GM23338 (cell line): ENCODE data around the gene PHOSPHO1. TPM values are rescaled to one million over a fixed set of nuclear protein-coding genes. Genes with fewer than 3 reads are reported as not detected.
"Not testable (repeated sequence)": the region's sequence is repeated elsewhere in the genome, so short reads cannot be mapped to it uniquely, and the experiment has no call there.

Source experiments
- ATAC-seq: fragments of 200-7000 bp; cut with Tn5 transposase; 3 replicates; pipeline ENCODE4 v1.9.1; 2020
- DNase-seq: peaks from one replicate; pipeline ENCODE4 v3.0.0-alpha.2; 2015; ENCODE audit warnings: low spot score
- H2AFZ ChIP-seq: fragments of 200-600 bp; sonication (generic); 2 replicates; pipeline ENCODE4 v1.8.0; 2016; ENCODE audit warnings: antibody characterized with exemption, mild to moderate bottlenecking, moderate library complexity
- H3F3A ChIP-seq: fragments of 200-600 bp; sonication (generic); replicated peaks from 2 replicates; pipeline ENCODE4 v1.8.0; 2017; ENCODE audit warnings: antibody characterized with exemption, mixed run types, low read depth
- H3K27ac ChIP-seq: fragments of 200-600 bp; sonication (generic); 2 replicates; pipeline ENCODE4 v1.6.1; 2016; ENCODE audit warnings: low read depth
- H3K27me3 ChIP-seq: fragments of 200-600 bp; sonication (generic); 2 replicates; pipeline ENCODE4 v1.8.0; 2016; ENCODE audit warnings: mild to moderate bottlenecking, mixed run types, moderate library complexity; ENCODE audit not compliant: insufficient read depth
- H3K36me3 ChIP-seq: fragments of 200-600 bp; sonication (generic); 2 replicates; pipeline ENCODE4 v1.8.0; 2016; ENCODE audit warnings: mild to moderate bottlenecking; ENCODE audit not compliant: insufficient read depth
- H3K4me1 ChIP-seq: fragments of 200-600 bp; sonication (generic); 2 replicates; pipeline ENCODE4 v1.8.0; 2016; ENCODE audit warnings: mild to moderate bottlenecking, moderate library complexity; ENCODE audit not compliant: insufficient read depth
- H3K4me2 ChIP-seq: fragments of 200-600 bp; sonication (generic); 2 replicates; pipeline ENCODE4 v1.7.1; 2017; ENCODE audit warnings: mixed run types
- H3K4me3 ChIP-seq: fragments of 200-600 bp; sonication (generic); 2 replicates; pipeline ENCODE4 v1.6.1; 2016; ENCODE audit warnings: mixed run types
- H3K79me2 ChIP-seq: fragments of 200-600 bp; sonication (generic); replicated peaks from 2 replicates; pipeline ENCODE4 v1.8.0; 2017; ENCODE audit warnings: mild to moderate bottlenecking; ENCODE audit not compliant: insufficient read depth
- H3K9me2 ChIP-seq: fragments of 200-600 bp; sonication (generic); 2 replicates; pipeline ENCODE4 v1.8.0; 2017; ENCODE audit not compliant: insufficient read depth
- H4K20me1 ChIP-seq: fragments of 200-600 bp; sonication (generic); replicated peaks from 2 replicates; pipeline ENCODE4 v1.8.0; 2017; ENCODE audit warnings: mild to moderate bottlenecking; ENCODE audit not compliant: insufficient read depth
- H3K27ac Mint-ChIP-seq: 2 replicates; pipeline ENCODE4 v1.8.0; 2020; ENCODE audit warnings: inconsistent platforms, mild to moderate bottlenecking, moderate library complexity, mixed read lengths
- H3K27me3 Mint-ChIP-seq: 3 replicates; pipeline ENCODE4 v1.8.0; 2022; ENCODE audit warnings: low read depth, mild to moderate bottlenecking, moderate library complexity, mixed read lengths, inconsistent platforms; ENCODE audit not compliant: insufficient read depth, poor library complexity
- H3K36me3 Mint-ChIP-seq: 3 replicates; pipeline ENCODE4 v1.8.0; 2021; ENCODE audit warnings: low read depth, mild to moderate bottlenecking, inconsistent platforms, moderate library complexity, mixed read lengths
- H3K4me1 Mint-ChIP-seq: 3 replicates; pipeline ENCODE4 v1.8.0; 2020; ENCODE audit warnings: mild to moderate bottlenecking, inconsistent platforms, mixed read lengths
- H3K4me3 Mint-ChIP-seq: 3 replicates; pipeline ENCODE4 v1.8.0; 2021; ENCODE audit warnings: moderate library complexity, mild to moderate bottlenecking, inconsistent platforms, mixed read lengths
- H3K9me3 Mint-ChIP-seq: 3 replicates; pipeline ENCODE4 v1.8.0; 2020; ENCODE audit warnings: moderate library complexity, mild to moderate bottlenecking, inconsistent platforms, mixed read lengths
- EZH2 ChIP-seq: fragments of 200-600 bp; sonication (generic); IDR thresholded peaks from one replicate; pipeline ENCODE4 v1.8.0; 2017; ENCODE audit warnings: antibody characterized with exemption, mild to moderate bottlenecking, low read depth; ENCODE audit not compliant: unreplicated experiment
- EZH2phosphoT487 ChIP-seq: fragments of 200-600 bp; sonication (generic); IDR thresholded peaks from one replicate; pipeline ENCODE4 v1.8.1; 2018; ENCODE audit warnings: antibody characterized with exemption; ENCODE audit not compliant: unreplicated experiment
- ZNF114 ChIP-seq: fragments of 250-450 bp; sonication (Bioruptor Pico); IDR thresholded peaks from 2 replicates; pipeline ENCODE4 v1.5.0; 2020; ENCODE audit warnings: mild to moderate bottlenecking, moderate library complexity
- ZNF331 ChIP-seq: fragments of 250-450 bp; sonication (Bioruptor Pico); IDR thresholded peaks from 2 replicates; pipeline ENCODE4 v1.5.0; 2020; ENCODE audit warnings: low read depth, mild to moderate bottlenecking, moderate library complexity
- polyA plus RNA-seq: library from polyadenylated mRNA; unstranded; fragments of >200 nt; fragmentation: Nextera tagmentation; extraction: Ambion mirVana; gene quantifications from 2 replicates; pipeline ENCODE4 v1.2.1, GENCODE V29; 2016
- total RNA-seq: library from RNA; depleted of rRNA; stranded (reverse); fragments of >200 nt; shearing (Covaris generic); gene quantifications from 2 replicates; pipeline ENCODE4 v1.2.3, GENCODE V29; 2014
- TF ChIP-seq, protein P1 (sequence below): IDR thresholded peaks from 2 replicates; pipeline ENCODE4 v1.6.1; 2016; ENCODE audit warnings: antibody characterized with exemption
- TF ChIP-seq, protein P2 (sequence below): fragments of 250-450 bp; sonication (Bioruptor Pico); IDR thresholded peaks from 2 replicates; pipeline ENCODE4 v1.5.0; 2020; ENCODE audit warnings: mild to moderate bottlenecking, moderate library complexity
- TF ChIP-seq, protein P3 (sequence below), 2 experiments: fragments of 200-600 bp in 1 of 2; sonication (generic) in 1 of 2; conservative IDR thresholded peaks; 2 replicates each; pipeline versions ENCODE4 v1.5.1 to v1.6.1; 2016 to 2017; ENCODE audit warnings: antibody characterized with exemption in 2 of 2, low read depth in 2 of 2, mild to moderate bottlenecking in 2 of 2, moderate library complexity in 1 of 2

PHOSPHO1 gene
- total and polyA plus RNA-seq, 2 experiments from 2014 or later, result 0.71 to 2.2 TPM

DNA sequence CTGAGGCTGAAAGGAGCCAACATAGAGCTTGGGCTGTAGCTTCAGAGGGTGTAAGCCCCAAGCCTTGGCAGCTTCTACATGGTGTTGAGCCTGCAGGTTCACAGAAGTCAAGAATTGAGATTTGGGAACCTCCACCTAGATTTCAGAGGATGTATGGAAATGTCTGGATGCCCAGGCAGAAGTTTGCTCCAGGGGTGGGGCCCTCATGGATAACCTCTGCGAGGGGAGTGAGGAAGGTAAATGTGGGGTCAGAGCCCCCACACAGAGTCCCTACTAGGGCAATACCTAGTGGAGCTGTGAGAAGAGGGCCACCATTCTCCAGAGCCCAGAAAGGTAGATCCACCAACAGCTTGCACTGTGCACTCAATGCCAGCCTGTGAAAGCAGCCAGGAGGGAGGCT, 45.2 kb downstream of the PHOSPHO1 start:
- not testable (repeated sequence) for H3K4me3 Mint-ChIP-seq, H3K4me1 ChIP-seq, H3K27me3 ChIP-seq, H3K4me3 ChIP-seq, H3K36me3 ChIP-seq, H3F3A ChIP-seq, H4K20me1 ChIP-seq, H3K4me2 ChIP-seq, ATAC-seq, H3K9me2 ChIP-seq, H3K27ac Mint-ChIP-seq, H3K27me3 Mint-ChIP-seq, DNase-seq, H2AFZ ChIP-seq, H3K27ac ChIP-seq, H3K79me2 ChIP-seq, H3K4me1 Mint-ChIP-seq
- Mint-ChIP-seq H3K9me3 (peaks cover 41% of the 10 kb centered on the region), H3K36me3 (peaks cover 20% of the 10 kb centered on the region)

DNA sequence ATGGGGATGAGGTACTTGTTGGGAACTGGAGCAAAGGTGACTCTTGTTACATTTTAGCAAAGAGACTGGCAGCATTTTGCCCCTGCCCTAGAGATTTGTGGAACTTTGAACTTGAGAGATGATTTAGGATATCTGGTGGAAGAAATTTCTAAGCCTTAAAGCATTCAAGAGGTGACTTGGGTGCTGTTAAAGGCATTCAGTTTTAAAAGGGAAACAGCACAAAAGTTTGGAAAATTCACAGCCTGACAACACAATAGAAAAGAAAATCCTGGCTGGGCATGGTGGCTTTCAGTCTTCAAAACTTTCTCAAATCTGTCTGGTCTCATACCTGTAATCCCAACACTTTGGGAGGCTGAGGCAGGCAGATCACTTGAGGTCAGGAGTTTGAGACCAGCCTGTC, 46.1 kb downstream of the PHOSPHO1 start:
- H4K20me1 ChIP-seq, H3K4me3 ChIP-seq, H3K4me1 ChIP-seq, H3K27ac Mint-ChIP-seq, H3K27ac ChIP-seq, H3F3A ChIP-seq, H3K36me3 ChIP-seq, H2AFZ ChIP-seq, H3K9me2 ChIP-seq, H3K27me3 ChIP-seq, H3K79me2 ChIP-seq, H3K4me2 ChIP-seq, DNase-seq, H3K27me3 Mint-ChIP-seq, ATAC-seq, H3K4me1 Mint-ChIP-seq, H3K4me3 Mint-ChIP-seq: not testable (repeated sequence)
- peaks cover 20% of the 10 kb centered on the region for H3K36me3 Mint-ChIP-seq
- H3K9me3 Mint-ChIP-seq, result peaks cover 44% of the 10 kb centered on the region

DNA sequence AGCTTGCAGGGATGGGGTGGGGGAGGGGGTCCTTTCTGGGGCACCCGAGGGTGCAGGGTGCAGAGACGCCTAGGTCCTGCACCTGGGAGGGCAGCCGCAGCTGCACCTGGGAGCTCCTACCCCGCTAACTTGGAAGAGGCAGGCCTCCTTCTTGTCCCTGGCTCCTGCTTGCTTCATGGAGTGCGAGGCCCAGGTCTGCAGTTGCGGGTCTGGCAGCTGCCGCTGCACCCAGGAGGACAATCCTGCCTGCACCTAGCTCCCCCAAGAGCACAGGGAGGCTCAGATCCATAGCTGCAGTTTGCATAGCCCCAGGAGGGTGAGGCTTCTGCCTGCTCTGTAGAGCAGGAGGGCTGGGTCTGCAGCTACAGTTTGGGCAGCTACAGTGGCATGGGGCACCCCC, 46.8 kb downstream of the PHOSPHO1 start:
- no peaks in the 10 kb centered on the region for H3K27me3 Mint-ChIP-seq
- no peak overlapping the region for H3K4me3 ChIP-seq
- H3K4me2 ChIP-seq, result no peak overlapping the region

More for the DNA sequence above, 46.8 kb downstream of the PHOSPHO1 start:
- H3K36me3 Mint-ChIP-seq, result peaks cover 20% of the 10 kb centered on the region
- no peak overlapping the region for H2AFZ ChIP-seq
- H3K9me3 Mint-ChIP-seq, result peaks cover 44% of the 10 kb centered on the region
- H3K4me3 Mint-ChIP-seq, result no peak overlapping the region
- H3K27me3 ChIP-seq, result no peaks in the 10 kb centered on the region
- H3K79me2 ChIP-seq, result no peaks in the 10 kb centered on the region
- no peak overlapping the region for H3K27ac ChIP-seq
- H3K4me1 Mint-ChIP-seq, result no peaks in the 10 kb centered on the region
- no peaks in the 10 kb centered on the region for H3F3A ChIP-seq
- ATAC-seq, result no peak
- no peaks in the 10 kb centered on the region for H4K20me1 ChIP-seq
- 0 out of 2 replicates have a peak, but pooled peaks cover 3% of the 10 kb centered on the region for H3K36me3 ChIP-seq
- no peak overlapping the region for H3K27ac Mint-ChIP-seq
- no peak for DNase-seq
- H3K9me2 ChIP-seq, result no peaks in the 10 kb centered on the region
- no peaks in the 10 kb centered on the region for H3K4me1 ChIP-seq
- TF ChIP-seq ZNF114 (no peak), EZH2 (no peak), EZH2phosphoT487 (no peak), ZNF331 (CRISPR knock-in tag) (no peak)
- TF ChIP-seq, protein P1, sequence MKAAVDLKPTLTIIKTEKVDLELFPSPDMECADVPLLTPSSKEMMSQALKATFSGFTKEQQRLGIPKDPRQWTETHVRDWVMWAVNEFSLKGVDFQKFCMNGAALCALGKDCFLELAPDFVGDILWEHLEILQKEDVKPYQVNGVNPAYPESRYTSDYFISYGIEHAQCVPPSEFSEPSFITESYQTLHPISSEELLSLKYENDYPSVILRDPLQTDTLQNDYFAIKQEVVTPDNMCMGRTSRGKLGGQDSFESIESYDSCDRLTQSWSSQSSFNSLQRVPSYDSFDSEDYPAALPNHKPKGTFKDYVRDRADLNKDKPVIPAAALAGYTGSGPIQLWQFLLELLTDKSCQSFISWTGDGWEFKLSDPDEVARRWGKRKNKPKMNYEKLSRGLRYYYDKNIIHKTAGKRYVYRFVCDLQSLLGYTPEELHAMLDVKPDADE, result no peak
- TF ChIP-seq, protein P2, sequence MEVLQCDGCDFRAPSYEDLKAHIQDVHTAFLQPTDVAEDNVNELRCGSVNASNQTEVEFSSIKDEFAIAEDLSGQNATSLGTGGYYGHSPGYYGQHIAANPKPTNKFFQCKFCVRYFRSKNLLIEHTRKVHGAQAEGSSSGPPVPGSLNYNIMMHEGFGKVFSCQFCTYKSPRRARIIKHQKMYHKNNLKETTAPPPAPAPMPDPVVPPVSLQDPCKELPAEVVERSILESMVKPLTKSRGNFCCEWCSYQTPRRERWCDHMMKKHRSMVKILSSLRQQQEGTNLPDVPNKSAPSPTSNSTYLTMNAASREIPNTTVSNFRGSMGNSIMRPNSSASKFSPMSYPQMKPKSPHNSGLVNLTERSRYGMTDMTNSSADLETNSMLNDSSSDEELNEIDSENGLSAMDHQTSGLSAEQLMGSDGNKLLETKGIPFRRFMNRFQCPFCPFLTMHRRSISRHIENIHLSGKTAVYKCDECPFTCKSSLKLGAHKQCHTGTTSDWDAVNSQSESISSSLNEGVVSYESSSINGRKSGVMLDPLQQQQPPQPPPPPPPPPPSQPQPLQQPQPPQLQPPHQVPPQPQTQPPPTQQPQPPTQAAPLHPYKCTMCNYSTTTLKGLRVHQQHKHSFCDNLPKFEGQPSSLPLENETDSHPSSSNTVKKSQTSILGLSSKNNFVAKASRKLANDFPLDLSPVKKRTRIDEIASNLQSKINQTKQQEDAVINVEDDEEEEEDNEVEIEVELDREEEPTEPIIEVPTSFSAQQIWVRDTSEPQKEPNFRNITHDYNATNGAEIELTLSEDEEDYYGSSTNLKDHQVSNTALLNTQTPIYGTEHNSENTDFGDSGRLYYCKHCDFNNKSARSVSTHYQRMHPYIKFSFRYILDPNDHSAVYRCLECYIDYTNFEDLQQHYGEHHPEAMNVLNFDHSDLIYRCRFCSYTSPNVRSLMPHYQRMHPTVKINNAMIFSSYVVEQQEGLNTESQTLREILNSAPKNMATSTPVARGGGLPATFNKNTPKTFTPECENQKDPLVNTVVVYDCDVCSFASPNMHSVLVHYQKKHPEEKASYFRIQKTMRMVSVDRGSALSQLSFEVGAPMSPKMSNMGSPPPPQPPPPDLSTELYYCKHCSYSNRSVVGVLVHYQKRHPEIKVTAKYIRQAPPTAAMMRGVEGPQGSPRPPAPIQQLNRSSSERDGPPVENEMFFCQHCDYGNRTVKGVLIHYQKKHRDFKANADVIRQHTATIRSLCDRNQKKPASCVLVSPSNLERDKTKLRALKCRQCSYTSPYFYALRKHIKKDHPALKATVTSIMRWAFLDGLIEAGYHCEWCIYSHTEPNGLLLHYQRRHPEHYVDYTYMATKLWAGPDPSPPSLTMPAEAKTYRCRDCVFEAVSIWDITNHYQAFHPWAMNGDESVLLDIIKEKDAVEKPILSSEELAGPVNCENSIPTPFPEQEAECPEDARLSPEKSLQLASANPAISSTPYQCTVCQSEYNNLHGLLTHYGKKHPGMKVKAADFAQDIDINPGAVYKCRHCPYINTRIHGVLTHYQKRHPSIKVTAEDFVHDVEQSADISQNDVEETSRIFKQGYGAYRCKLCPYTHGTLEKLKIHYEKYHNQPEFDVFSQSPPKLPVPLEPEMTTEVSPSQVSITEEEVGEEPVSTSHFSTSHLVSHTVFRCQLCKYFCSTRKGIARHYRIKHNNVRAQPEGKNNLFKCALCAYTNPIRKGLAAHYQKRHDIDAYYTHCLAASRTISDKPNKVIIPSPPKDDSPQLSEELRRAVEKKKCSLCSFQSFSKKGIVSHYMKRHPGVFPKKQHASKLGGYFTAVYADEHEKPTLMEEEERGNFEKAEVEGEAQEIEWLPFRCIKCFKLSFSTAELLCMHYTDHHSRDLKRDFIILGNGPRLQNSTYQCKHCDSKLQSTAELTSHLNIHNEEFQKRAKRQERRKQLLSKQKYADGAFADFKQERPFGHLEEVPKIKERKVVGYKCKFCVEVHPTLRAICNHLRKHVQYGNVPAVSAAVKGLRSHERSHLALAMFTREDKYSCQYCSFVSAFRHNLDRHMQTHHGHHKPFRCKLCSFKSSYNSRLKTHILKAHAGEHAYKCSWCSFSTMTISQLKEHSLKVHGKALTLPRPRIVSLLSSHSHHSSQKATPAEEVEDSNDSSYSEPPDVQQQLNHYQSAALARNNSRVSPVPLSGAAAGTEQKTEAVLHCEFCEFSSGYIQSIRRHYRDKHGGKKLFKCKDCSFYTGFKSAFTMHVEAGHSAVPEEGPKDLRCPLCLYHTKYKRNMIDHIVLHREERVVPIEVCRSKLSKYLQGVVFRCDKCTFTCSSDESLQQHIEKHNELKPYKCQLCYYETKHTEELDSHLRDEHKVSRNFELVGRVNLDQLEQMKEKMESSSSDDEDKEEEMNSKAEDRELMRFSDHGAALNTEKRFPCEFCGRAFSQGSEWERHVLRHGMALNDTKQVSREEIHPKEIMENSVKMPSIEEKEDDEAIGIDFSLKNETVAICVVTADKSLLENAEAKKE (CRISPR knock-in tag), result no peak
- TF ChIP-seq, protein P3, sequence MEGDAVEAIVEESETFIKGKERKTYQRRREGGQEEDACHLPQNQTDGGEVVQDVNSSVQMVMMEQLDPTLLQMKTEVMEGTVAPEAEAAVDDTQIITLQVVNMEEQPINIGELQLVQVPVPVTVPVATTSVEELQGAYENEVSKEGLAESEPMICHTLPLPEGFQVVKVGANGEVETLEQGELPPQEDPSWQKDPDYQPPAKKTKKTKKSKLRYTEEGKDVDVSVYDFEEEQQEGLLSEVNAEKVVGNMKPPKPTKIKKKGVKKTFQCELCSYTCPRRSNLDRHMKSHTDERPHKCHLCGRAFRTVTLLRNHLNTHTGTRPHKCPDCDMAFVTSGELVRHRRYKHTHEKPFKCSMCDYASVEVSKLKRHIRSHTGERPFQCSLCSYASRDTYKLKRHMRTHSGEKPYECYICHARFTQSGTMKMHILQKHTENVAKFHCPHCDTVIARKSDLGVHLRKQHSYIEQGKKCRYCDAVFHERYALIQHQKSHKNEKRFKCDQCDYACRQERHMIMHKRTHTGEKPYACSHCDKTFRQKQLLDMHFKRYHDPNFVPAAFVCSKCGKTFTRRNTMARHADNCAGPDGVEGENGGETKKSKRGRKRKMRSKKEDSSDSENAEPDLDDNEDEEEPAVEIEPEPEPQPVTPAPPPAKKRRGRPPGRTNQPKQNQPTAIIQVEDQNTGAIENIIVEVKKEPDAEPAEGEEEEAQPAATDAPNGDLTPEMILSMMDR (conservative IDR thresholded peaks at IDR 0.05; ENCODE audit: low read depth in 2 of 2), result no peak
